Fibroblast of mammary gland (primary cell): ENCODE results near the gene TRPM2.
A peak's percentile ranks its signal among the peaks of the same experiment; 100 is the strongest.

Experiments used
- DNase-seq: peaks from one replicate; pipeline ENCODE4 v3.0.0-alpha.2; 2010; ENCODE audit warnings: low read depth
- H3K4me3 ChIP-seq: 2 replicates; pipeline ENCODE4 v1.5.1; 2011; ENCODE audit warnings: low read depth, mild to moderate bottlenecking, low read length, moderate library complexity; ENCODE audit not compliant: control insufficient read depth
- CTCF ChIP-seq: conservative IDR thresholded peaks from 2 replicates; pipeline ENCODE4 v1.5.1; 2011; ENCODE audit warnings: low read depth, low read length, inconsistent platforms; ENCODE audit not compliant: control insufficient read depth, insufficient read depth

Gene TRPM2

GRCh38 chr21:44442266-44443125, 89.1 kb downstream of the TRPM2 start:
- no peak for DNase-seq
- no peak for TF ChIP-seq CTCF
- H3K4me3 ChIP-seq, result no peak overlapping the region

- no peak overlapping the region for H3K4me3 ChIP-seq
- no peak for DNase-seq
- TF ChIP-seq CTCF, result no peak
These were observed 90.0 kb downstream of the TRPM2 start for GRCh38 chr21:44443291-44443890.

GRCh38 chr21:44443891-44444285, 90.5 kb downstream of the TRPM2 start:
- TF ChIP-seq CTCF, result no peak
- no peak overlapping the region for H3K4me3 ChIP-seq
- DNase-seq, result no peak

GRCh38 chr21:44444286-44444931, 91.0 kb downstream of the TRPM2 start:
- TF ChIP-seq CTCF, result peak; percentile 21
- DNase-seq, result no peak
- H3K4me3 ChIP-seq, result no peak overlapping the region

GRCh38 chr21:44445145-44445812, 91.9 kb downstream of the TRPM2 start:
- no peak for DNase-seq
- no peak for TF ChIP-seq CTCF
- no peak overlapping the region for H3K4me3 ChIP-seq

- no peak overlapping the region for H3K4me3 ChIP-seq
- DNase-seq, result no peak
- TF ChIP-seq CTCF, result no peak
These were observed 95.3 kb downstream of the TRPM2 start for GRCh38 chr21:44448651-44449131.
